HS-5 (cell line): ENCODE data around the gene IFNL2.

Experiments
- DNase-seq: peaks from one replicate; pipeline ENCODE4 v3.0.0-alpha.2; 2012; ENCODE audit warnings: low read depth

Gene IFNL2

GRCh38 chr19:39318071-39318470 lies 49.9 kb downstream of the IFNL2 start:
- DNase-seq: no peak

GRCh38 chr19:39318690-39319089 lies 50.5 kb downstream of the IFNL2 start:
- DNase-seq: no peak

- no peak for DNase-seq
Observed at GRCh38 chr19:39319098-39319891, 51.1 kb downstream of the IFNL2 start.
